ENCODE data around the gene UGGT1.
A peak's percentile ranks its signal among the peaks of the same experiment; 100 is the strongest.

UGGT1 gene

GRCh38 chr2:128115921-128116623, 25.1 kb downstream of the UGGT1 start:
- DNase-seq: no peak

DNA sequence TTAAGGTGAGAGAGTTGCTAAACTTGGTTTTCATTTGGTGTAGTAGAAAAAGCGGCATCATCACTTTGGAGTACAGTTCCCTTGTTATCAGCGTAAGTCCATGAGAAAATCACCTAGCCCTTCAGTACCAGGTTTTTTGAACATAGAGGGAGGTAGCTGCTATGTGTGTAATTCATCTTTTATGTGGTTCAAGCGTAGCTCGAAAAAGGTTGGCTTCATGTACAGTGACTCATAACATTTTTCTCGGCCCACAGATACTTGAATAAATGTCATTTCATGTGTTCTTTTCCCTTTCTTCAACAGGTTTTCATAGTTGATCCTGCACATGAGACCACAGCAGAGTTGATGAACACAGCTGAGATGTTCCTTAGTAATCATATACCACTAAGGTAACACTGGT, 43.6 kb downstream of the UGGT1 start:
- DNase-seq: no peak

- DNase-seq: no peak
These were observed 46.2 kb downstream of the UGGT1 start for GRCh38 chr2:128137094-128137616.

- peak; percentile 4 to 80 (median 46) for DNase-seq
These were observed 48.6 kb downstream of the UGGT1 start for GRCh38 chr2:128139624-128140023.

GRCh38 chr2:128145651-128146050, 54.7 kb downstream of the UGGT1 start:
- no peak for DNase-seq

DNA sequence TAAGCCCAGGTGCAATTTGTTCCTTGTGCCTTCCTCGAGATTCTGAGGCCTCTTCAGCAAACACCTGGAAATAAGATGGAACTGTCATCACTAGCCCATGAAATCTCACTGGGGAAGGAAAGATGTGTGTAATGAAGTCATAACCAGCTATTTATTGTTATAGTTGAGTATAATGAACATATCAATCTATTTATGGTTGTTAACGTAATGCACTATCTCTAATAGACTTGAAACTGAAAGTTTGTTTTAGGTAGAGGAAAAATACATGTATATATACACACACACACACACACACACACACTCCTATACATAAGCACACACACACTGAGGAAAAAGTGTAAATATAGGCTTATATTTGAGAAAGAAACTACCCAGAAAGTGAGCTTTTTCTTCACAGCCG, 62.8 kb downstream of the UGGT1 start:
- no peak for DNase-seq

- DNase-seq: no peak
These were observed 63.2 kb downstream of the UGGT1 start for GRCh38 chr2:128154225-128154624.

GRCh38 chr2:128155970-128156369, 65.0 kb downstream of the UGGT1 start:
- DNase-seq: no peak

DNA sequence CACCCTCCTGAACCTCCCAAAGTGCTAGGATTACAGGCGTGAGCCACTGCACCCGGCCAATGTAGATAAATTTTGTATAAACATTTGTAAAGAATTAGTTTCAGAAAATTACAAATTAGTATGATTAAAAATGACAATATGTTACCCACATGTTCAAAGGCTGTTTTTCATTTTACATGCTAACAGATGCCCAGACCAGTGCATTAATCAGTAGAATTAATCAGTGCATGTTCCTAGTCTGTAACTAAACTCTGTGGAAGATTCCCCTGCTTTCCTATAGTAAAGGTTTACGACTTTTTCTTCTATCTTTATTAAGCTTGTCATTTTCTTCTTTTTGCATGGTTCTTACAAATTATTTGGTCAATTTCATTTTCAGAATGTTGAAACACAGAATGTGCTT, 65.8 kb downstream of the UGGT1 start:
- no peak for DNase-seq

DNA sequence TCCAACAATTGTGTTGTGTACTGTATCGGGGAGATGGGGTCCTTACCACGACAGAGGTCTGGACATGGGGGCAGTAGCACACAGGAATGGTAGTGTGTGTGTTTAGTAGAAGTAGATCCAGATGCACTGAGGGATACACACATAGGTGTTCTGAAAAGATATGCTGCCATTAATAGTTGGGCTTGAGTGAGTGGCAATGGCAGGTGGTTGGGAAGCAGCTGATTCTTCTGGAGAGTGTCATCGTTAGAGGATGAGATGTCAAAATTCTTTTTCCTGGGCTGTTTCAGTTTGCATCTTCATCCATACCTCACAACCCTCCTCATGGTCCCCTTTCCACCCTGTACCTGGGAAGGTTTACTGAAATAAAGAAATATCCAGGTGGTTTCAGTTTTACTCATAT, 66.6 kb downstream of the UGGT1 start:
- DNase-seq: no peak

DNA sequence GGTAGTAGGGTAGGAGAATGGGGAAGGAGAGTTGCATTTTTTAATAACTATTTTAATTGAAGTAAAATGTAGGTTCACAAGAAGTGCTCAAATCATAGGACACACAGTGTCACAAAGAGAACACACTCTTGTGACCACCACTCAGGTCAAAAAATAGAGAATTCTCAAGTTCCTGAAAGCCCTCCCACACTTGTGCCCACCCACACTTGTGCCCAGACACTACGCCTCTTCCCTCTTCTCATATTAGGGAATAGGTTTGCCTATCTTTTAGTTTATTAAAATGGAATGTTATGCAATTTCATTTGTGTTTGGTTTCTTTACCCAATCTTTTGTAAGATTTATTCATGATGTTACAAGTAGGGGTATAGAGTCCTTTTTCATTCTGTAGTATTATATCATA, 67.2 kb downstream of the UGGT1 start:
- no peak for DNase-seq

- no peak for DNase-seq
These were observed 68.4 kb downstream of the UGGT1 start for GRCh38 chr2:128159437-128159836.

- no peak for DNase-seq
These were observed 69.7 kb downstream of the UGGT1 start for GRCh38 chr2:128160616-128161275.

GRCh38 chr2:128162266-128162665, 71.3 kb downstream of the UGGT1 start:
- no peak for DNase-seq

- no peak for DNase-seq
These were observed 73.3 kb downstream of the UGGT1 start for GRCh38 chr2:128164311-128164710.

- DNase-seq: no peak
These were observed 75.8 kb downstream of the UGGT1 start for GRCh38 chr2:128166746-128167353.

GRCh38 chr2:128169094-128169493, 78.1 kb downstream of the UGGT1 start:
- no peak for DNase-seq

DNA sequence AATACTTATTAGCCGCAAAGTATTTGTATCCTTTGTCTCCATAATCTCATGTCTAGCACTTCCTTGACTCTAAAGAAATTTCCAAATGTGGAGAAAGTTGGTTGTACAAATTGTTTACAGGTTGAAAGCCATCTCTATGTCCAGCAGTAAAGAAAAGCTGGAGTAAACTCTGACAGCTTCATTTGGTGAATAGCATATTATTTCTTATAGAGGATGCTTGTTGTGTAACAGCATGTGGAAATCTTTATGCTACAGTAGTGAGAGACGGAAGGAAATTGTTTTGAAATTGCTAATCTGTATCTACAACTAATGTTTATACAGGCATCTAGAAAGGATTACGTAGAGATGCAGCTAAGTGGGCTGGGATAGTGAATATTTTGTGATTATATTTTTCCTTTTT, 78.5 kb downstream of the UGGT1 start:
- no peak for DNase-seq

GRCh38 chr2:128169933-128170709, 79.1 kb downstream of the UGGT1 start:
- DNase-seq: no peak

DNA sequence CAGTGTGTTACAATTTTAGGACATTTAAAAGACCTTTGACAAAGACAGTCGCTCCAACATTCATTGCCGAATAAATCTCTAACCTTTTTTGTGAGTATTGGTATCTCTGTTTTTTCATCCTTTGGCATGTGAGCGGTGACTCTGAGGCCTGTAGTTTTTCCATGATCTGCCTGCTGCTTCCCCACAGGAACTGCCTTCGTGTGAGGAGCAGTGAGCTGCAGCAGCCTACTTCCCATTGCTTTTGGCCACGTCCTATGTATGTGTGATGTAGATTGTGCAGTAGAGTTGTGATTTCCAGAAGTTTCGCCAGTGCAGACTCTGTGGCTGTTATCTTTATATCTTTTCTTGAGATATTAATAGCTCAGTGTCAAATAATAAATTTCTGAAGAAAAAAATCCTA, 79.8 kb downstream of the UGGT1 start:
- no peak for DNase-seq

DNA sequence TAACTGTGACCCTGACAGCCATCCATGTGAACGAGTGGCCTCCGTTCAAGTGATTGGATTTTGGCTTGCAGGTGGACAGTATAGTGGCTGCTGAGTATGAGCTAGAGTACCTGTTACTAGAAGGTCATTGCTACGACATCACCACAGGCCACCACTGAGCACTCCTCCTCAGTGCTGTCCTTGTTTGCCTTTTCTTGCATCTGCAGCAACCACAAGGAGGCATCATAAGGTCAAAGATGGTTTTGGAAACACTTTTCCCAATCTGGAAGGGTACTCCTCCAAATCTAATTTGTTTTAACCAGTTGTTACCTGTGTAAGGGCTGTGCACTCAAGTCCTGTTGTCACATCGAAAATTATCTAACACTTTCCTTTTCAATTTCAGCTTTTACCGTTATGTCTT, 81.2 kb downstream of the UGGT1 start:
- peak in 1 of 3 experiments; percentile 41 for DNase-seq

GRCh38 chr2:128174067-128174466, 83.1 kb downstream of the UGGT1 start:
- DNase-seq: peak in 1 of 3 experiments; percentile 1

DNA sequence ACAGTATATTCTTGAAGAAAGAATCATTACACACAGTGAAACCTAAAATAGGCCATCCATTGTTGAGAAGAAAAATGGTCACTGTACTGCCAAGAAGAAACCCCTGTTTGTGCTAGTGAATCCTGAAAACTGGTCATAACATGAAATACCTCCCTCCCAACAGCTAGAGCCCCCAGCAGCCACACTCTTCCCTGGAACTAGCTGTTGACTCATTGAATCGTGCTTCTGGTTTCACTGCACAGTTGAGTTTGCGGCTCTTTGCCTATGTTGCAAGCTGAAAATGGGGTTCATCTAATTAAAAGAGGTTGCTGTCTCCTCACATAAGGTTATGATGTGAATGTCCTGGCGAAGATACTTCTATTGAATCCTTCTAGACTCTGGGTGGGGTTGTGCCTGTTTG, 86.3 kb downstream of the UGGT1 start:
- DNase-seq: no peak

All from NCI-H1417 (cell line).